Astrocyte of the spinal cord (primary cell): ENCODE measurements around the gene SNAPC1.

Experiments
- DNase-seq: peaks from one replicate; pipeline ENCODE4 v3.0.0; 2011; ENCODE audit warnings: low read depth, low spot score
- H3K4me3 ChIP-seq: 2 replicates; pipeline ENCODE4 v1.5.1; 2011; ENCODE audit warnings: low read depth, mild to moderate bottlenecking, low read length, moderate library complexity
- in situ Hi-C: cut with HindIII; loops from 2 replicates; pipeline ENCODE4 v1.10.0; 2017; ENCODE audit warnings: low sequenced_read_pairs
- TF ChIP-seq, protein P1 (sequence below): IDR thresholded peaks from 2 replicates; pipeline ENCODE4 v1.5.1; 2012; ENCODE audit warnings: low read depth, mild to moderate bottlenecking, low read length, inconsistent platforms

Gene SNAPC1

DNA sequence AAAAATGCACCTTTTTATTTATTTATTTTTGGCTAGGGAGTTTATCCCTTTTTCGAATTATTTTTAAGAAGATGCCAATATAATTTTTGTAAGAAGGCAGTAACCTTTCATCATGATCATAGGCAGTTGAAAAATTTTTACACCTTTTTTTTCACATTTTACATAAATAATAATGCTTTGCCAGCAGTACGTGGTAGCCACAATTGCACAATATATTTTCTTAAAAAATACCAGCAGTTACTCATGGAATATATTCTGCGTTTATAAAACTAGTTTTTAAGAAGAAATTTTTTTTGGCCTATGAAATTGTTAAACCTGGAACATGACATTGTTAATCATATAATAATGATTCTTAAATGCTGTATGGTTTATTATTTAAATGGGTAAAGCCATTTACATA lies 14.9 kb upstream of the SNAPC1 start:
- in situ Hi-C loops, result no loop called here
- TF ChIP-seq, protein P1, sequence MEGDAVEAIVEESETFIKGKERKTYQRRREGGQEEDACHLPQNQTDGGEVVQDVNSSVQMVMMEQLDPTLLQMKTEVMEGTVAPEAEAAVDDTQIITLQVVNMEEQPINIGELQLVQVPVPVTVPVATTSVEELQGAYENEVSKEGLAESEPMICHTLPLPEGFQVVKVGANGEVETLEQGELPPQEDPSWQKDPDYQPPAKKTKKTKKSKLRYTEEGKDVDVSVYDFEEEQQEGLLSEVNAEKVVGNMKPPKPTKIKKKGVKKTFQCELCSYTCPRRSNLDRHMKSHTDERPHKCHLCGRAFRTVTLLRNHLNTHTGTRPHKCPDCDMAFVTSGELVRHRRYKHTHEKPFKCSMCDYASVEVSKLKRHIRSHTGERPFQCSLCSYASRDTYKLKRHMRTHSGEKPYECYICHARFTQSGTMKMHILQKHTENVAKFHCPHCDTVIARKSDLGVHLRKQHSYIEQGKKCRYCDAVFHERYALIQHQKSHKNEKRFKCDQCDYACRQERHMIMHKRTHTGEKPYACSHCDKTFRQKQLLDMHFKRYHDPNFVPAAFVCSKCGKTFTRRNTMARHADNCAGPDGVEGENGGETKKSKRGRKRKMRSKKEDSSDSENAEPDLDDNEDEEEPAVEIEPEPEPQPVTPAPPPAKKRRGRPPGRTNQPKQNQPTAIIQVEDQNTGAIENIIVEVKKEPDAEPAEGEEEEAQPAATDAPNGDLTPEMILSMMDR, result no peak
- H3K4me3 ChIP-seq, result no peak overlapping the region
- DNase-seq, result peak; percentile 3

DNA sequence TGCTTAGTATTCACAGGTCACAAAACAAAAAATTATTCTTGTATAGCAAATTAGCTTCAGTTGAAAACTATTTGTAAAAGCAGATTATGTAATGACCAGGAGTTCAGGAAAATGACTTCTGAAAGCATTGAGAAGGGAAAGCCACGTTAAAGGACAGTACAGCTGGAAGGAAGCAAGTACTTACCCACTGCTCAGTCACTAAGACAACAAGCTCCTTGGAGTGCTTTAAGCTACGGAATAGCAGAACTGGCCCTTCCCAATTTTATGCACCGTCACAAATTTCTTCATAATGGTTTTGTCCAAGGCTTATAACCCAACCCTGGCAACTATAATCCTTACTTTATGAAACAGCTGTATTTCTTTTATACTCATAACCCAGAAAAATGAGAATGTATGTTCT lies 13.0 kb upstream of the SNAPC1 start:
- H3K4me3 ChIP-seq, result no peak overlapping the region
- in situ Hi-C loops, result no loop called here
- DNase-seq, result peak; percentile 26
- TF ChIP-seq, protein P1, result no peak

DNA sequence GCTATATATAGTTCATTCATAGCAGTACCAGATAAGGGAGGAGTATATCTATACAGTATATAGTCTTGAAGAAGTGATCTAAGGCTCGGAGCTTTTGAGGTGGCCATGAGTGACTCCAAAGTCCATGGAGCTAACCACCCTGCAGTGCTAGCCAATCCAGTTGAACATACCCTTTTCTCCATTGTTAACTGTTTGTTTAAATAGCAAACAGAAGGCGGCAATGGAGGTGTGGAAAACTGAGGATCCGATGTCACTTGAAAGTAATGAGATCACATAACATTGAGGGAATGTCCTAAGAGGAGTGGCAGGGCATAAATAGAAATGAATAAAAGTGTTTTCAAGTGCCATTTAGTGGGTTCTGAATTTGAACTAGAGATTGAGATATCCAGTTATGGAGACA lies 12.4 kb upstream of the SNAPC1 start:
- TF ChIP-seq, protein P1, result no peak
- H3K4me3 ChIP-seq, result no peak overlapping the region
- peak; percentile 16 for DNase-seq
- in situ Hi-C loops, result no loop called here

DNA sequence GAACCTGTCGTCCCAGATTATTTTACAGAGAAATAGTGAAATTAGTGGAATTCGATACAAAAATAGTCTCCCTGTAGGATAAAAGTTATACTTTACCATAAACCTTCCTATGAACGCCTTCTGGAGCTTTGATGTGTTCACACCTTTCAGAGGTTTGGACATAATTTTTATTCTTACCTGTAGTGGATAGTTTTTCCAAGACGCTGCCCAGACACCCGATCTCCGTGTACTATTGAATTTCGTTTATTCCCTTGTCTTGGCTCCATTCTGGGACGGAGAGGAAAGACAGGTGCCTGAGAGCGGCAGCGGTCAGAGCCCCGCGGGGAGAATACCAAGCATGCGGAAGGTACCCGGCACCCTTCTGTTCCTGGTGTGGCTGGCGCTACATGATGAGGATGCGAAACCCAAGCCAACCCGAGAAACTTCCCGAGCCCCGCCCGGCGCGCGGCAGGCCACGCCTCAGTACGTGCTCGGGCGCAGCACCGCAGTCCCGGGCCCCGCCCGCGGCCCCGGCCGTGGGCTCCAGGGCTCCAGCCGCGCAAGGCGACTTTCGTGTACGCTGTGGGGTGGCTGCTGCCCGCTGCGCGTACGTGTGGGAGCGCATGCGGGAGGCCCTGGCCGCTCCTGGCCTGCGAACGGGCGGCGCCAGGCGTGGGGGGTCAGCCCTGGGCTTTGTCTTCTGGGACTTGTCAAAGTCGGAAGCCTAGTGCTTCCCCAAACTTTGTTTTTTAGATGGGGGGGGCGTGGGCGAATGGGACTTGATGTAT lies 11.3 kb upstream of the SNAPC1 start:
- TF ChIP-seq, protein P1, result no peak
- in situ Hi-C loops, result no loop called here
- H3K4me3 ChIP-seq, result peak overlapping the region; percentile 31
- peak; percentile 73 for DNase-seq

DNA sequence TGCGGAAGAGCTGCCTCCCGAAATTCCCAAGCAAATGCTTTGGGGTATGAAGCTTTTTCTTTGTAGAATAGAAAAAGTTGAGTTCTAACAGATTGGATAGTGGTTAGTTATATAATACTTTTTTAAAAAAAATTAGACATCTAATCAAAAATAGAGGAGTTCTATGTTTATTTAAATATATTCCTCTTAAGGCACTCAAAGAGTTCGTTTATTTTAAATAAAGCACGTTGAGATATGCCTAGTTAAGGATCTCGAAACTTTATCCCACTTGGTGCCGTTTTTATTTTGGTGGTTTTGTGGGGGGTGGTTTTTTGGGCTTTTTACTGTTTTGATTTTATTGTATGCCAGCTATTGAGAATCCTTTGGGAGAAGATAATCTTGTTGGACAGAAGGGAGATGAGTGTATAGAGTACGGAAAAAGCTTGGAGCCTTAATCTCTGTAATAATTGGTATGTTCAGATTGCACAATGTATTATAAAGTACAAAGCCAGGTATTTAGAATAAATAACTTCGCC lies 10.7 kb upstream of the SNAPC1 start:
- in situ Hi-C loops, result no loop called here
- peak overlapping the region; percentile 18 for H3K4me3 ChIP-seq
- no peak for DNase-seq
- TF ChIP-seq, protein P1, result no peak

DNA sequence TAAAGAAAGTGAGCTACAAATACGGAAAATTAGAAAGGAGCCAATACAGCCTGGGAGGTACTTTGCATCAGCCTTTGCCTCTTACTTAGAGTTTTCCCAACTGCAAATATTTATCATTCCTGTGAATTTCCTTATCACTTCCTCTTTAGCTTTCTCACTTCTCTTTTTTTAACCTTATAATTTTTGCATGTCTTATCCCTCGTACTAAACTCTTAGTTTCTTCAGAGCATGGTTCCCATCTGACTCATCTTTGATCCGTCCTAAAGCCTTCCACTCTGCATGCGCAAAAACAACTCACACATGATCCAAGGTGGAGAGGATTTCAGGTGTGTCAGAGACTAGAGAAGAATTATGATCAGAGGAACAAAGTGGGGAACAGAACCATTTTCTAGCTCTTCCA lies 9.6 kb upstream of the SNAPC1 start:
- TF ChIP-seq, protein P1, result no peak
- H3K4me3 ChIP-seq, result no peak overlapping the region
- DNase-seq, result peak; percentile 32
- in situ Hi-C loops, result no loop called here
